Urinary bladder (tissue), 4 donors: ENCODE results near the gene ULBP1. TPM values are rescaled to one million over a fixed set of nuclear protein-coding genes. Genes with fewer than 3 reads are reported as not detected.
"Not testable (repeated sequence)": the region's sequence is repeated elsewhere in the genome, so short reads cannot be mapped to it uniquely, and the experiment has no call there.

Source experiments
- DNase-seq: peaks from one replicate; pipeline ENCODE4 v3.0.0-alpha.2; 2015; ENCODE audit errors: extremely low spot score
- H3K27ac ChIP-seq: one replicate; pipeline ENCODE4 v1.5.1; 2013; ENCODE audit warnings: low read depth, mild to moderate bottlenecking, moderate library complexity
- H3K36me3 ChIP-seq: one replicate; pipeline ENCODE4 v1.6.1; 2013; ENCODE audit warnings: mild to moderate bottlenecking, moderate library complexity; ENCODE audit not compliant: insufficient read depth
- H3K4me1 ChIP-seq: one replicate; pipeline ENCODE4 v1.6.1; 2013; ENCODE audit warnings: mild to moderate bottlenecking, moderate library complexity; ENCODE audit not compliant: insufficient read depth
- H3K4me3 ChIP-seq: one replicate; pipeline ENCODE4 v1.5.1; 2013; ENCODE audit warnings: low read depth, low read length
- WGBS: extraction: QIAGEN DNeasy Blood & Tissue Kit; methylation state at CpG from one replicate; pipeline ENCODE4 v1.1.7; 2013; 5-methylcytosine and 5-hydroxymethylcytosine counted together
- polyA plus RNA-seq: library from polyadenylated mRNA; stranded (reverse); fragments of 200-250 nt; gene quantifications from one replicate; pipeline ENCODE4 v1.2.3, GENCODE V29; 2013
- total RNA-seq: library from RNA; depleted of rRNA; stranded (reverse); fragments of >200 nt; gene quantifications from one replicate; pipeline ENCODE4 v1.2.3, GENCODE V29; 2014
- donor health status: healthy with polysubstance abuse.
- donor health status: healthy.

ULBP1 gene
- total and polyA plus RNA-seq, 2 donors: 0.03 to 0.16 TPM

GRCh38 chr6:149965194-149966020 lies 1.7 kb downstream of the ULBP1 start:
- no peaks in the 10 kb centered on the region for H3K36me3 ChIP-seq
- H3K27ac ChIP-seq: no peak overlapping the region
- H3K4me1 ChIP-seq: no peaks in the 10 kb centered on the region
- no peak overlapping the region for H3K4me3 ChIP-seq
- 13% methylated on average over 38 of the region's 38 CpGs for WGBS
- no peak for DNase-seq

DNA sequence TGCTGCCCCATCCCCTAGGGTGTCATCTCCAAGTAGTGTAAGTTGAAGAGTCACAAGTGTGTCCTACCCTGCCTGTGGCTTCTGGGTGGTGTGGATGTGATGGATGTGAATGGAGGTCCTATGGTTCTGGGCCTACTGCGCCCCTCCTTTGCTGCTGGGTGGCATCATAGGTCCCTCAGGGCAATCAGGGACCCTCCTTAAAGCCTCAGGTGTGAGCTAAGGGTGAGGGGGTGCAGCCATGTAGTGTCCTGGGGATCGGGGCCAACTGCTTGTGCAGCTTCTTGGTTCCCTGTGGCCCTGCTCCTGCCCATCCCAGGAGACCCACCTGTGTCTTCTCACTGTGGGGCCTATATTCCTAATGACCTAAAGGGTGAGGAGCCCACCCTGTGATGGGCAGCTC lies 2.6 kb downstream of the ULBP1 start:
- not testable (repeated sequence) for DNase-seq, H3K27ac ChIP-seq, H3K4me3 ChIP-seq, H3K36me3 ChIP-seq, H3K4me1 ChIP-seq
- WGBS: 94% methylated on average over 2 of the region's 2 CpGs

- no peak for DNase-seq
- no peak overlapping the region for H3K4me3 ChIP-seq
- no peaks in the 10 kb centered on the region for H3K4me1 ChIP-seq
- no peaks in the 10 kb centered on the region for H3K36me3 ChIP-seq
- no peak overlapping the region for H3K27ac ChIP-seq
- WGBS: 89% methylated on average over 4 of the region's 4 CpGs
These were observed 3.8 kb downstream of the ULBP1 start for GRCh38 chr6:149967591-149967990.

DNA sequence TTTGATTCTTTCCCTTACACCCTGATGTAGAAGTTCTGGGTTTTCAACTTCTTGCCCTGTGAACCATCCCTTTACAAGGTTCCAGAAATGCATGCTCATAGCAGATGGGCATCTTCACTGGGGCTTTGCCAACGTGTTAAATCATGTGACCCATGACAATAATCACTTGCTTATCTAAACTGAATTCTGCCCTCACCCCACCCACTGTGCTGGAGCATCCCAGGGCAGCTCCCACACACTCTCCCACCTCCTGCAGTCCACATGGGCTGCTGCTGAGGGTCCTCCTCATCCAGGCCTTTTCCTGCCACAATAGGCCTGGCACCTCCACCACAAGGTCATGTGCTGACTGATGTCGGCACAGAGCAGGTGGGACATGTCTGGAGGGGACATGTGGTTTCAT lies 4.3 kb downstream of the ULBP1 start:
- not testable (repeated sequence) for H3K4me1 ChIP-seq, H3K4me3 ChIP-seq, H3K36me3 ChIP-seq, H3K27ac ChIP-seq, DNase-seq
- WGBS: 62% methylated on average over 2 of the region's 2 CpGs

DNA sequence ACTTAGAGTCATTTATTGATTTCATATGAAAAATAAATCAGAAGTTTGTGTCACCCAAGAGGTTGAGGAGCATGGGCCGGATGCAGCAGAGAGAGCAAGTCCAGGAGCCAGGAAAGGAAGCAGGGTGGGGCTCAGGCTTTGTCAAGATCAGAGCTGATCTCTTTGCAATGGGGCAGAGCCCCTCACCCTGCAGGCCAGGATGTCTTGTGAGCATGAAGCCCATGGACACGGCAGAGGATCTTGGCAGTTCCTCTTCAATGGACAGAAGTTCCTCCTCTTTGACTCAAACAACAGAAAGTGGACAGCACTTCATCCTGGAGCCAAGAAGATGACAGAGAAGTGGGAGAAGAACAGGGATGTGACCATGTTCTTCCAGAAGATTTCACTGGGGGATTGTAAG lies 5.2 kb downstream of the ULBP1 start:
- H3K27ac ChIP-seq, DNase-seq, H3K36me3 ChIP-seq, H3K4me1 ChIP-seq, H3K4me3 ChIP-seq: not testable (repeated sequence)
- 77% methylated on average over 2 of the region's 2 CpGs for WGBS

- no peak for DNase-seq
- Histone ChIP-seq H3K4me1 (no peaks in the 10 kb centered on the region), H3K27ac (no peak overlapping the region), H3K36me3 (no peaks in the 10 kb centered on the region), H3K4me3 (no peak overlapping the region)
- 83% methylated on average over 2 of the region's 2 CpGs for WGBS
These were observed 5.9 kb downstream of the ULBP1 start for GRCh38 chr6:149969635-149970034.

DNA sequence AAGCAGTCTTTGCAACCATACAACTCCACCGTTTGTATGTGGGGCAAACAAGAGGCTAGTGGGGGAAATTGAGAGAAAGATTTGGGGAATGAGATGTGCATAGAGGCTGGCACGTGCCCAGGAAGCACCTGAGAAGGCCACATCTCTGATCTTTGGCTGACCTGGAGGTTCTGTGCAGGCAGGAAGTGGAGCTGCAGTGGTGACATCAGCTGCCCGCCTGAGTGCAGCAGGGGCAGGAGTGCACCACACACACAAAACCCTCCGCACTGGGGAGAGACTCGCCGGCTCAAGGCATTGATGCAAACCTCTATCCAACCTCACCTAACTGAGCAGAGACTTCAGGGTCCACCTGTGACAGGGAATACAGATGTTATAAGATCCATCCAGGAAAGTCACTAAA lies 10.7 kb downstream of the ULBP1 start:
- H3K27ac ChIP-seq, DNase-seq, H3K36me3 ChIP-seq, H3K4me1 ChIP-seq, H3K4me3 ChIP-seq: not testable (repeated sequence)
- 58% methylated on average over 6 of the region's 6 CpGs for WGBS

- no peaks in the 10 kb centered on the region for H3K4me1 ChIP-seq
- no peaks in the 10 kb centered on the region for H3K36me3 ChIP-seq
- H3K27ac ChIP-seq: no peak overlapping the region
- no peak for DNase-seq
- WGBS: 38% methylated on average over 3 of the region's 3 CpGs
- no peak overlapping the region for H3K4me3 ChIP-seq
These were observed 11.1 kb downstream of the ULBP1 start for GRCh38 chr6:149974825-149975224.

DNA sequence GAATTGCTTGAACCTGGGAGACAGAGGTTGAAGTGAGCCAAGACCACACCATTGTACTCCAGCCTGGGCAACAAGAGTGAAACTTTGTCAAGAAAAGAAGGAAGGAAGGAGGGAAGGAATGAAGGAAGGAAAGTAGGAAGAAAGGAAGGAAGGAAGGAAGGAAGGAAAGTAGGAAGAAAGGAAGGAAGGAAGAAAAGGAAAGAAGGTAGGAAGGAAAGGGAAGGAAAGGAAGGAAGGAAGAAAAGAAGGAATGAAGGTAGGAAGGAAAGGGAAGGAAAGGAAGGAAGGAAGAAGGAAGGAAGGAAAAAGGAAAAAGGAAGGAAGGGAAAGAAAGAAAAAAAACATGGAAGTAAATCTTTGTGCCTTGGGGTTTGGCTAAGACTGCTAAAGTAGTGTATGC lies 11.7 kb downstream of the ULBP1 start:
- no peak for DNase-seq
- Histone ChIP-seq H3K4me1 (no peaks in the 10 kb centered on the region), H3K4me3 (no peak overlapping the region), H3K36me3 (no peaks in the 10 kb centered on the region), H3K27ac (no peak overlapping the region)

DNA sequence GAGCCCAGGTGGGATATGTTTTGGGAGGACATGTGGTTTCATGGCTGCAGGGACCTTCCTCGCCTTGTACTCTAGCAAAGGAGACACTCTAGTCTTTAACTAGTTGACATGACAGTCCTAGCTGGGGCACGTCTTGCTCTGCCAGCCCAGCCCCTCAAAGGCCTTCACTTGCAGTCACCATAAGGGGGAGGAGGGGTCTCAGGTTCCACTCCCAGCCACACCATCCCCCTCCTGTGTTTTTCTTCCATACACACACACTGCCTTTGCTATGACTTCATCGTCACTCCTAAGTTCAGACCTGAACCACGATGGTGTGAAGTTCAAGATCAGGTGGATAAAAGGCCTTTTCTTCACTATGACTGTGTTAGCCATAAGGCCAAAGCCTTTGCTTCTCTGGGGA lies 13.5 kb downstream of the ULBP1 start:
- no peaks in the 10 kb centered on the region for H3K4me1 ChIP-seq
- H3K27ac ChIP-seq: no peak overlapping the region
- H3K4me3 ChIP-seq: no peak overlapping the region
- no peaks in the 10 kb centered on the region for H3K36me3 ChIP-seq
- 79% methylated on average over 4 of the region's 4 CpGs for WGBS
- DNase-seq: no peak

DNA sequence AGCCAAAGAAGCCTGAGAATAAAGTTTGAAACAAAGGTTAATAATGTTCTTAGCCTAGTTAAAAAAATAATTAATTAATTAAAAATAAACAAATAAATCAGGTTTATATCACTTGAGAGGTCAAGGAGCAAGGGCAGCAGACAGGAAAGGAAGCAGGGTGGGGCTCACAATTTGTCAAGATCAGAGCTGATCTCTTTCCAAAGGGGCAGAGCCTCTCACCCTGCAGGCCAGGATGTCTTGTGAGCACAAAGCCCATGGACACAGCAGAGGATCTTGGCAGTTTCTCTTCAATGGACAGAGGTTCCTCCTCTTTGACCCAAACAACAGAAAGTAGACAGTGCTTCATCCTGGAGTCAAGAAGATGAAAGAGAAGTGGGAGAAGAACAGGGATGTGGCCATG lies 14.9 kb downstream of the ULBP1 start:
- Histone ChIP-seq H3K4me3 (no peak overlapping the region), H3K36me3 (no peaks in the 10 kb centered on the region), H3K4me1 (no peaks in the 10 kb centered on the region), H3K27ac (no peak overlapping the region)
- DNase-seq: no peak

DNA sequence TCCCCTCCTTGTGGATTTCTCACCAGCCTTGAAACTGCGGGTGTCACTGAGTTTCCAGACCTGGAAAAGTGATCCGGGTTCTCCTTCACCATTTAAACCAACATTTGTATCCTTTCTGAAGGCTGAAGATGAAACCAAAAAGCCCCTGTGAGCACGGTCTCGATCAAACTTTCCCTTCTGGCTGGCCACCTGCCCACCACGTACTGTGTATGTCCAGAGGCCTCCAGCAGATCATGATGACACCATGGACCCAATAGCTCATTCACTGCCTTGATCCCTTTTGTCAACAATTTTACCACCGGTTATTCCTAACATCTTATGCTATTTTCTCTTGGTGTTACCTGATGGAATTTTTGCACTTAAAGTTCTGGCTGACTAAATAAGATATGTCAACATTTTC lies 15.6 kb downstream of the ULBP1 start:
- H3K27ac ChIP-seq: no peak overlapping the region
- DNase-seq: no peak
- no peaks in the 10 kb centered on the region for H3K4me1 ChIP-seq
- H3K4me3 ChIP-seq: no peak overlapping the region
- no peaks in the 10 kb centered on the region for H3K36me3 ChIP-seq
- WGBS: 73% methylated on average over 6 of the region's 6 CpGs

- Histone ChIP-seq H3K27ac (no peak overlapping the region), H3K4me1 (no peaks in the 10 kb centered on the region), H3K4me3 (no peak overlapping the region), H3K36me3 (no peaks in the 10 kb centered on the region)
- WGBS: 20% methylated on average over 9 of the region's 9 CpGs
- DNase-seq: no peak
These were observed 19.4 kb downstream of the ULBP1 start for GRCh38 chr6:149983145-149983544.

GRCh38 chr6:149984773-149985172 lies 21.0 kb downstream of the ULBP1 start:
- WGBS: 57% methylated on average over 5 of the region's 5 CpGs
- H3K4me3 ChIP-seq: no peak overlapping the region
- H3K36me3 ChIP-seq: no peaks in the 10 kb centered on the region
- H3K27ac ChIP-seq: no peak overlapping the region
- no peaks in the 10 kb centered on the region for H3K4me1 ChIP-seq
- no peak for DNase-seq

DNA sequence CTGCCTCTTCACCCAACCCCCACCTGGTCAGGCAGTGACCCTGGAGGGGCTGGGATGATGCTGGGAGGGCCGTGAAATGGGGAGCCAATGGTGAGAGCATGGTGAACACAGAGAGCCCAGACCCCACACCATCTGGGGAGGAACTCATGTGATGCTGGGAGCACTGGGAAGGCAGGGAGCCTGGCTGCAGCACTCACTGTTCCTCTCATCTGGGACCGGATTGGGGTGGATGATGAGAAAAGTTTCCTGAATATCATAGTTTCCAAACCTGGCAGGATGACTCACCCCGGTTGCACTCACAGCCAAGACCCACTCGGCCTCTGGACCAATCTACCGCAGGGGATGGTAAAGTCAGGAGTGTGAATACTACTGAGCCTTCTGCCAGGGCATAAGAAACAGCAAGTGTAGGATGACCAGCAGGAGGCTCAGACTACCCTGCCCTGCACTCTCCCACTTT lies 21.8 kb downstream of the ULBP1 start:
- Histone ChIP-seq H3K4me1 (no peaks in the 10 kb centered on the region), H3K4me3 (no peak overlapping the region), H3K36me3 (no peaks in the 10 kb centered on the region), H3K27ac (no peak overlapping the region)
- DNase-seq: no peak
- WGBS: 27% methylated on average over 5 of the region's 5 CpGs
